PFSK-1 (cell line): Measurements from ENCODE around the gene KCNG1.

Source experiments
- FOXP2 ChIP-seq: optimal IDR thresholded peaks from 2 replicates; pipeline ENCODE3; 2011; ENCODE audit warnings: borderline replicate concordance, control low read depth, inconsistent platforms; ENCODE audit not compliant: insufficient read depth; ENCODE audit errors: extremely low read length, extremely low read depth
- POLR2AphosphoS5 ChIP-seq: IDR thresholded peaks from 2 replicates; pipeline ENCODE4 v1.6.1; 2012; ENCODE audit warnings: low read depth, mild to moderate bottlenecking, control low read depth, low read length, moderate library complexity
- SIN3A ChIP-seq: IDR thresholded peaks from 2 replicates; pipeline ENCODE4 v1.6.1; 2012; ENCODE audit warnings: mild to moderate bottlenecking, low read length, moderate library complexity, borderline replicate concordance; ENCODE audit not compliant: insufficient read depth
- TAF1 ChIP-seq: IDR thresholded peaks from 2 replicates; pipeline ENCODE4 v1.6.1; 2012; ENCODE audit warnings: low read length, control low read depth, borderline replicate concordance; ENCODE audit not compliant: insufficient read depth
- TF ChIP-seq, protein P1 (sequence below), 2 experiments: IDR thresholded peaks; 2 replicates each; pipeline versions ENCODE4 v1.6.1 to v1.8.0; 2011 to 2012; ENCODE audit warnings: low read depth in 2 of 2, low read length in 2 of 2, control low read depth in 1 of 2, inconsistent platforms in 1 of 2, mild to moderate bottlenecking in 1 of 2, moderate library complexity in 1 of 2; ENCODE audit not compliant: insufficient read depth in 1 of 2

KCNG1 gene

GRCh38 chr20:51017251-51017650, 5.7 kb downstream of the KCNG1 start:
- no peak for TF ChIP-seq POLR2AphosphoS5
- no peak for TF ChIP-seq TAF1
- TF ChIP-seq FOXP2 = no peak
- no peak for TF ChIP-seq SIN3A
- TF ChIP-seq, protein P1, sequence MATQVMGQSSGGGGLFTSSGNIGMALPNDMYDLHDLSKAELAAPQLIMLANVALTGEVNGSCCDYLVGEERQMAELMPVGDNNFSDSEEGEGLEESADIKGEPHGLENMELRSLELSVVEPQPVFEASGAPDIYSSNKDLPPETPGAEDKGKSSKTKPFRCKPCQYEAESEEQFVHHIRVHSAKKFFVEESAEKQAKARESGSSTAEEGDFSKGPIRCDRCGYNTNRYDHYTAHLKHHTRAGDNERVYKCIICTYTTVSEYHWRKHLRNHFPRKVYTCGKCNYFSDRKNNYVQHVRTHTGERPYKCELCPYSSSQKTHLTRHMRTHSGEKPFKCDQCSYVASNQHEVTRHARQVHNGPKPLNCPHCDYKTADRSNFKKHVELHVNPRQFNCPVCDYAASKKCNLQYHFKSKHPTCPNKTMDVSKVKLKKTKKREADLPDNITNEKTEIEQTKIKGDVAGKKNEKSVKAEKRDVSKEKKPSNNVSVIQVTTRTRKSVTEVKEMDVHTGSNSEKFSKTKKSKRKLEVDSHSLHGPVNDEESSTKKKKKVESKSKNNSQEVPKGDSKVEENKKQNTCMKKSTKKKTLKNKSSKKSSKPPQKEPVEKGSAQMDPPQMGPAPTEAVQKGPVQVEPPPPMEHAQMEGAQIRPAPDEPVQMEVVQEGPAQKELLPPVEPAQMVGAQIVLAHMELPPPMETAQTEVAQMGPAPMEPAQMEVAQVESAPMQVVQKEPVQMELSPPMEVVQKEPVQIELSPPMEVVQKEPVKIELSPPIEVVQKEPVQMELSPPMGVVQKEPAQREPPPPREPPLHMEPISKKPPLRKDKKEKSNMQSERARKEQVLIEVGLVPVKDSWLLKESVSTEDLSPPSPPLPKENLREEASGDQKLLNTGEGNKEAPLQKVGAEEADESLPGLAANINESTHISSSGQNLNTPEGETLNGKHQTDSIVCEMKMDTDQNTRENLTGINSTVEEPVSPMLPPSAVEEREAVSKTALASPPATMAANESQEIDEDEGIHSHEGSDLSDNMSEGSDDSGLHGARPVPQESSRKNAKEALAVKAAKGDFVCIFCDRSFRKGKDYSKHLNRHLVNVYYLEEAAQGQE (IDR thresholded peaks at IDR 0.05; ENCODE audit: insufficient read depth in 1 of 2, low read depth in 2 of 2, low read length in 2 of 2) = no peak

DNA sequence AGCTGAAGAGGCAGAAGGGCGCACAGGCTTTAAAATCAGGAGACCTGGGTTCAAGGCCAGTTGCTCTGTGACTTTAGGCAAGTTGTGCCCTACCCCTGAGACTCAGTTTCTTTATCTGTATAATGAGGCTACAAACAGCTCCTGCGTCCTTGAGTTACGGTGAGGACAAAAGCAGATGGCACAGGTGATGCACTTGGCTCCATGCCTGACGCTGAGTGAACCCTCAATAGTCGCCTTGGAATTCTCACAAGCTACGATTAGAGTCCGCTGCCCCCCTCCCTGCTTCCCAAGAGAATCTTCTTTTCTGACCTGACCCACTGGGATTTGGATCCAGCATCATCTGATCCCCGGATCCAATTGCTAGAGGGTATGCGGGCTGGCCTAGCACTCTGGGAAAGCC, 6.4 kb downstream of the KCNG1 start:
- TF ChIP-seq SIN3A (no peak), TAF1 (no peak), POLR2AphosphoS5 (no peak)

DNA sequence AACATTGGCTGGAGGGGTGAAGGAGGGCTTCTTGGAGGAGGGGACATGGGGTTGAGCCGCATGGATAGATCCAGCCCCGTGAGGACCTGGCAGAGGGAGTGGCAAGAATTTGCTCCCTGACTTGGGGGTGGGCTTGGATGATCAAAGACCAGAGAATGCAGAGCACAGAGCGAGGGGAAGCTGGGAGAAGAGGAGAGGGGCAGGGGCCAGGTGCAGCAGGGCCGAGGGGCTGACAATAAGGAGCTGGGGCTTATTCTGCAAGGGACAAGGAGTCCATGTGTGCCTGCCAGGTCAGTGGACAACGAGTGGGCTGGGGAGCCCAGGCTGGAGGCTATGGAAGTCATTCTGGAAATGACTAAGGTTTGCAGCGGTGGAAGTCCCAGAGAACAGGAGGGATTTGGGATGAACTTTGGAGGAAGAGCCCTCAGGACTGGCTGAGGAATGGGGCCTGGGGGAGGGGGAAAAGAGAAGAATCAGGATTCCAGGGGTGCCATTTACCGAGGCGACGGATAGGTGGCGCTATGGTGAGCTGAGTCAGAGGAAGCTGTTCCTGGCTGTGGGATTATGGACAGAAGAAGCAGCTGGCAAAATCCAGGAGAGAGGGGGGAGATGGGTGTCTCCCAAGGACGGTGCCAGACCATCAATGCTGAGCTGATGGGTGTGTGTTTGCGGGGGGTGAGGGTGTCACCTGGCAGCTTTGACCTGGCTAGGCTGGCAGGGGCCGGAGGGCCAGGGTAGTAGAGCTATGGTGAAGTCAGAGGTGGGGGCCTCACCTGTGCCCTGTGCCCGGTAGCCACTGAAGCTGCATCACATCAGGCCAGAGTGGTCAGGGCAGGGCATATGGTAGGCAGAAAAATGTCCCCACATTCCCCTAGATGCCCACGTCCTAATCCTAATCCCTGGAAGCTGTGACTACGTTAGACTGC, 7.8 kb downstream of the KCNG1 start:
- TF ChIP-seq, protein P1 (IDR thresholded peaks at IDR 0.05; ENCODE audit: insufficient read depth in 1 of 2, low read depth in 2 of 2, low read length in 2 of 2) = no peak
- TF ChIP-seq TAF1 (no peak), FOXP2 (no peak), POLR2AphosphoS5 (no peak), SIN3A (no peak)

DNA sequence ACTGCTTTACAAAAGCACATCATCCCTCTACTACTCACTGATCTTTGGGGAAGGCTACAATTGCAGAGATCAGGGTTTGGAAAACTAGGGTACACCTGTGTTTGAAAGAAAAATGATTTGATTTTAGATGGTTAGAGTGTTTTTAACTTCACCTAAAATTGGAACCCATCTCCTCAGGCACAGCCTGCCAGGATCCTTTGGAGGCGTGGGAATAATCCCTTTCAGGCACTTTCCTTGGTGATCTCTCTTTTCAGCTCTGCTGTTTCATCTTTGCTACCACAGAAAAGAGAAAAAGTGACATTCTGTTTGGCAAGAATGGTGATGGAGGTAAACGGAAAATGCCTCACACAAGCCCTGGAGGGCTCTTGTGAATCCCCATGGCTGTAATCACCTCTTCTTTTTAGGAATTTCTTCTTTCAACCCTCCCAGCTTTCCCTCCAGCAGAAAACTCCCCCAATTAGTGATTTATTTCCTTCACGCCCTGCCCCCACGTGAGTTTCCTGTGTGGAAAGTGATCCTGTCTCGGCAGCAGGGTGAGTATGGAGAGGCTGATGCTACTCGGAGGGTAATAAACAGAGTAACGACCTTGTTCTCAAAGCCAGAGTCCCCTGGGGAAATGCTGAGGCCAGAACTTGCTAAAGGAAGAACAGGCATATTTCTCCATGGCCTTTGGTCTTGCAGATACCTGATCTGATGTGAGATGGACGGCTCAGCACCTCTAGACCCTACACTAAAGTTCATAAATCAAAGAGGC, 9.2 kb downstream of the KCNG1 start:
- no peak for TF ChIP-seq TAF1
- TF ChIP-seq POLR2AphosphoS5 = no peak
- TF ChIP-seq FOXP2 = no peak
- TF ChIP-seq, protein P1 (IDR thresholded peaks at IDR 0.05; ENCODE audit: insufficient read depth in 1 of 2, low read depth in 2 of 2, low read length in 2 of 2) = no peak
- no peak for TF ChIP-seq SIN3A

DNA sequence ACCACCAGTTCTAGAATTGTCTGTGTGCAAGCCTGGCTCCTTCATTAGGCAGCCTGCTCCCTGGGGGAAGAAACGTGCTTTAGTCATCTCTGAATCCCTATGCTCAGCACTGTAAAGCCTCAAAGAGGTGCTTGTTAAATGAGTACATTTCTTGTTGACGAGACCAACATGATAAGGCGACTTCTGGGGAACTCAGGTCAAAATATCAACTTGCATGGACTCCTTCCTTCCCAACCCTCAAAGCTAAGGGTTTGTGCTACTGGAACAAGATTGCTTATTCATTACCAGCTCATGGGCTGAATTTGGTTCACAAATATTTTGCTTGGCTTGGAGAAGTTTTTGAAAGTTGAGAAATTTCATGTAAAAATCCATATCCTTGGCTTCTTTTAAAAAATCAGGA, 10.6 kb downstream of the KCNG1 start:
- TF ChIP-seq TAF1 = no peak
- no peak for TF ChIP-seq FOXP2
- TF ChIP-seq, protein P1 (IDR thresholded peaks at IDR 0.05; ENCODE audit: insufficient read depth in 1 of 2, low read depth in 2 of 2, low read length in 2 of 2) = no peak
- no peak for TF ChIP-seq POLR2AphosphoS5
- no peak for TF ChIP-seq SIN3A
